HS-27A (cell line): ENCODE data around the gene VIPR1.
"Not testable (repeated sequence)": the region's sequence is repeated elsewhere in the genome, so short reads cannot be mapped to it uniquely, and the experiment has no call there.

Experiments
- DNase-seq: peaks from one replicate; pipeline ENCODE4 v3.0.0-alpha.2; 2012; ENCODE audit warnings: low read depth, missing footprints

VIPR1 gene

GRCh38 chr3:42533161-42533897, 30.9 kb downstream of the VIPR1 start:
- DNase-seq, result no peak

DNA sequence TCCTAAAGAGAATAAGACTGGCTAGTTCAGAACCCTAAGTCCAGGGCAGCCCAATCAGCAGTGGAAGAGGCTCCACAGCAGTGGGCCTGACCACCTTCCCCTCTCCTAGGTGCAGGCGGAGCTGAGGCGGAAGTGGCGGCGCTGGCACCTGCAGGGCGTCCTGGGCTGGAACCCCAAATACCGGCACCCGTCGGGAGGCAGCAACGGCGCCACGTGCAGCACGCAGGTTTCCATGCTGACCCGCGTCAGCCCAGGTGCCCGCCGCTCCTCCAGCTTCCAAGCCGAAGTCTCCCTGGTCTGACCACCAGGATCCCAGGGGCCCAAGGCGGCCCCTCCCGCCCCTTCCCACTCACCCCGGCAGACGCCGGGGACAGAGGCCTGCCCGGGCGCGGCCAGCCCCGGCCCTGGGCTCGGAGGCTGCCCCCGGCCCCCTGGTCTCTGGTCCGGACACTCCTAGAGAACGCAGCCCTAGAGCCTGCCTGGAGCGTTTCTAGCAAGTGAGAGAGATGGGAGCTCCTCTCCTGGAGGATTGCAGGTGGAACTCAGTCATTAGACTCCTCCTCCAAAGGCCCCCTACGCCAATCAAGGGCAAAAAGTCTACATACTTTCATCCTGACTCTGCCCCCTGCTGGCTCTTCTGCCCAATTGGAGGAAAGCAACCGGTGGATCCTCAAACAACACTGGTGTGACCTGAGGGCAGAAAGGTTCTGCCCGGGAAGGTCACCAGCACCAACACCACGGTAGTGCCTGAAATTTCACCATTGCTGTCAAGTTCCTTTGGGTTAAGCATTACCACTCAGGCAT, 33.7 kb downstream of the VIPR1 start:
- no peak for DNase-seq

GRCh38 chr3:42537350-42537749, 34.9 kb downstream of the VIPR1 start:
- DNase-seq, result no peak

DNA sequence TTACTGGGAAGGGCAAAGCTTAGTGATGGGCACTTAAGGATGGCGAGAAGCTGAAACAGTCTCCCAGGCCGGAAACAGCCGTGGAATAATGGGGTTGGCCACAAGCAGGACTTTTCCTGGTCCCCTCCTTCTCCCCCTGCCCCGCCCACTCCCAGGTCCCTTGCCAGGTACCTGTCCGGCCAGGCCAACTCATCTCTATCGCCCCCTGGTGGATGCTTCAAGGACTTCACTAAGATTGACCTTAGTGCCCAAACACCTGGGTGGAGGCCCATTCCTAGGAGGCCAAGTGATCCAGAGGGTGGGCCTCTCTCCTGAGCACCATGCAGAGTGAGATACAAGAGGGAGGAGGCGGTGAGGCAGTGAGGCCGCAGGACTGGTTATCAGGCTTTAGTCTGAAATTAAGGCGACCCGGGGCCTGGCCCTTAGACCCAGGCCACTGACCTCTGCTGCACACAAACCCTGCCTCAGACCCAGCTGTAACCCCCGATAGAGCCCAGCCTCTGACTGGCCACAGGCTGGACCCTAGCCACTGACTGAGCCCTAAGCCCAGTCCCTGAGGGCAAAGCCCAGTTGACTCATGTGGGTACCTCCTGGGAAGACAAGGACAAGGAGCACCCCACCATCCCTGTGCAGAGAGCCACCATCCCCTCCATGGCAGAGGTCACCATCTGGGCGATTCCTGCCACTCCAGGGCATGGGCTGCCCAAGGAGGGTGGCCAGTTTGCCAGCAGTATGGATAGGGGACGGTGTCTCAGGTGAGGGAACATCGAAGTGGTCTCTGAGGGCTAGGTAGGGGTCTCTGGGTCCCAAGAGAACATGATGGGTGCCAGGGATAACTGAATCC, 37.6 kb downstream of the VIPR1 start:
- no peak for DNase-seq

- no peak for DNase-seq
Measured at GRCh38 chr3:42541079-42541478, 38.6 kb downstream of the VIPR1 start.

- no peak for DNase-seq
Measured at GRCh38 chr3:42544492-42545283, 42.2 kb downstream of the VIPR1 start.

DNA sequence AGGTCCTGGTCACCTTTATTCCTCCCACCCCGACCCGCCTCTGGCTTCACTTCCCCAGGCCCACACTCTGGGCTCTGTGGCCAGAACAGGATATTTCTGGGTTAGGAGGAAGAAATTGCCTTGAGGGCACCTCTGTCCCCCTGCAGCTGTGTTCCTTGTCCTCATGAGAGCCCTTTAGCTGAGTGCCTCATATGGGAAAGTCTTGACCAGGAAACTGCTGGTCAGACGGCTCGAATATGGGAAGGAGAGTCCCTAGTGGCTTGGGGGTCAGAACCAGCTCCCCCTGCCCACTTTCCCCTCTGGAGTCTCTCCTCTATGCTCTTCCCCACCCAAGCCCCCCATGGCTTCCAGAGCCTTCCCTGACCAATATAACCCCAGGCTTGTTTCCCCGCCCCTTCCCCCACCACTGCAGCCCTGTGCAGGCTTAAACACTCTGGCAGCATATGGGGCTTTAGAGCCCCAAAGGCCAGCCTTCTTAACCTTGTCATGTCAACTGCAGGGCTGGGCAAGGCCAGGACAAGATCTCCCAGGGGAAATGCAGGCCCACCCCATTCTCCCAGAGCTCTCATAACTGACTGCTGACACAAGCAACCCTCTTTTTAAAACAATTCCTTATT, 42.9 kb downstream of the VIPR1 start:
- no peak for DNase-seq

- no peak for DNase-seq
Measured at GRCh38 chr3:42546691-42547213, 44.3 kb downstream of the VIPR1 start.

GRCh38 chr3:42547401-42547945, 45.0 kb downstream of the VIPR1 start:
- DNase-seq, result no peak

GRCh38 chr3:42549131-42549530, 46.7 kb downstream of the VIPR1 start:
- DNase-seq, result no peak

DNA sequence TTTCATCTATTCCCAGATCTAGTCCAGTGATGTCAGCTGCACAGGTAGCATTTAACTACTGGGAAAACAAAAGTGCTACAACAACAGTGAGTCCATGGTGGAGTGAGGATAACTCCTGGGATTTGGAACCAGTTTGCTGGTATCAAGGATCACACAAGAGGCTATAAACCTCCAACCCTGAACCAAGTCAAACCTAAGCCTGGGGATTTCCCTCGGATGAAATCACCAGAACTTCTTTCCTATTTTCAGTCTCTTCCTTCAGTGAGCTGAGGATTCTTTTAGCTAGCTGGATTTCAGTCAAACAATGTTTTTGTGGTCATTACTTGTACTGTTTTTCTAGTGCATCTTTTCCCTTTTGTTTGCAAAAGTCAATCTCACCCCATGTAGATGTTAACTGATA, 47.8 kb downstream of the VIPR1 start:
- no peak for DNase-seq

GRCh38 chr3:42552830-42553229, 50.4 kb downstream of the VIPR1 start:
- no peak for DNase-seq

DNA sequence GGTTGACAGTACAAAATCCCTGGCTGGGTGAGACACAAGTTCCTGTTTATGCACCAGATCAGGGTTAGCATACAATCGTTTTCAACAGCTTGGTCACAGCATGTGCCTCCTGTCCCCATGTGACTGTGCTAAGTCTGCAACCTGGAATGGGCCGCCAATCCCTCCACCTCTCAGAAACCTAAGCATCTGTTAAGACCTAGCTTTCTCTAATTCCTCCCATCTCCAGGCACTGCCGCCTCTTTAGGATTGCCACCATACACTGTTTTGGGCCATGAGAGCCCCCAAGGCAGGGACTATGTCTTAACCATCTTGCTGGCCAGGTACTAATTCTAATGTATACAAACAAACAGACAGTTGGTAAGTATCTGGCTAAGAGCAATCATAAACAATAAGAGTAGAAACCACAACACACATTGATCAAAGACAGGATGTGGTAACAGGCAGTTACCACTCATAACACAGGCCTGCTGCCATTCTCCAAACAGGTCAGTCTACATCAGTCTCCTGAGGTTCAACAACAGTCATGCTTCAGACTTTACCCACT, 53.7 kb downstream of the VIPR1 start:
- no peak for DNase-seq

GRCh38 chr3:42556817-42557216, 54.4 kb downstream of the VIPR1 start:
- not testable (repeated sequence) for DNase-seq

GRCh38 chr3:42557854-42558253, 55.4 kb downstream of the VIPR1 start:
- no peak for DNase-seq

DNA sequence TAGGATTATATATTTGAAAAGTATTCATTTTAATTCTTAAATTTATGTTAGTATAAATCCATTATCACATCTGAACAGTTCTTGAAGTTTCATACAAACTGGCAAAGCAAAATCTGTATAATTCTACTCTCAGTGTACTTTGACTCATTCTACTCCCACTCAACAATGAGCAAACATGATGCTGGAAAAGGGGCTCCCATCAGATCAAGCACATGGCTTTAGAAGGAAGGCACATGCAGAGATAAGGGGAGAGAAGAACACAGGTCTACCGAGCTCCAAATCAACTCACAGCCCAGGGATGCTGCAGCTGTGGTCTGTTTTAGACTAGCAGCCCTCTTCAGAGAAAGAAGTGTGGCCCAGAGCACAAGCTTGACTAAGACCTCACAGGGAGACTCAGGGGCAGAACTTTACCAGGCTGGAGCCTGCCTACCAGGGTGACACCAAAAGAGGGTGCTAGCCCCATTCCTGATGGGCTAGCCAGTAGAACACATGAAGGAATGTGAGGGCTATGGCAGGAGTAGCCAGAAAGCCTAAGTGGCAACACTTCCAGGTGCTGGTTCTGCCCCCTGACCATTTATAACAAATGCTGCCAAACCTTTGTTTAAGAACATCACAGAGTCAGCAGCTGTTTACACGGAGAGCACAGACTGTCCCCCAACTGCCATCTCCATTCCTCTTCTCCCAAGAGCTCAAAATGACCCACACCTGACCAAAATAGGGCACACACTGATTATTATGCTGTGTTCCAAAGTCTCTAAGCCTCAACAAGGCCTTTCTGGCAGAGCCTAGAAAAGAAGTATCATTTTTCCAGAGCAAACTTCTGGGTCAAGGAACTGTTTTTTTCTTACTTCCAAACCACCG, 59.8 kb downstream of the VIPR1 start:
- no peak for DNase-seq

GRCh38 chr3:42569593-42570142, 67.2 kb downstream of the VIPR1 start:
- no peak for DNase-seq

- DNase-seq, result no peak
Measured at GRCh38 chr3:42572278-42572677, 69.8 kb downstream of the VIPR1 start.

DNA sequence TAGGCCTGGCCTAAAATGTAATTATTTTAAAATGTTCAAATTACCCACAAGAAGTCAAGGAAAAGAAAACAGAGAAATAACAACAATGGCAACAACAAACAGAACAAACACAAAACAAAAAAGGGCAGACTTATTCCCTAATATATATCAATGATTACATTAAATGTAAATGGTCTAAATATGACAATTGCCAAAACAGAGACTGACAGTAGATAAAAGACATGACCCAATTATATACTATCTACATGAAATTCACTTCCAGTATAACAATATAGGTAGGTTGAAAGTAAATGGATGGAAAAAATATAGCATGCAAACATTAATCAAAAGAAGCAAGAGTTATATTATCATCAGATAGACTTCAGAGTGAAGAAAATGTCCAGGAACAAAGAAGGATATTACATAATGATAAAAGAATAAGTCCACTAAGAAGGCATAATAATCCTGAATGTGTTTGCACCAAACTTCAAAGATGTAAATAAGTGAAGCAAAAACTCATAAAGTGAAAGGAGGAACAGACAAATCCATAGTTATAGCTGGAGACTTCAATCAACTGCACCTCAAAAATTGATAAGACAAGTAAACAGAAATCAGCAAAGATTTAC, 72.8 kb downstream of the VIPR1 start:
- no peak for DNase-seq
